HG02798 (cell line): ENCODE measurements around the gene SCYL3.
"Not testable (repeated sequence)": the region's sequence is repeated elsewhere in the genome, so short reads cannot be mapped to it uniquely, and the experiment has no call there.

Experiments used
- ATAC-seq: cut with Tn5 transposase; IDR thresholded peaks from one replicate; pipeline ENCODE4 v1.9.1; 2021; ENCODE audit warnings: mild to moderate bottlenecking; ENCODE audit not compliant: unreplicated experiment, poor library complexity

SCYL3 gene

GRCh38 chr1:169873582-169874199, 20.0 kb downstream of the SCYL3 start:
- no peak for ATAC-seq

- no peak for ATAC-seq
Observed at GRCh38 chr1:169872906-169873305, 20.8 kb downstream of the SCYL3 start.

- ATAC-seq, result not testable (repeated sequence)
Observed at GRCh38 chr1:169871988-169872387, 21.7 kb downstream of the SCYL3 start.

- ATAC-seq, result no peak
Observed at GRCh38 chr1:169869426-169869825, 24.3 kb downstream of the SCYL3 start.

GRCh38 chr1:169868978-169869377, 24.7 kb downstream of the SCYL3 start:
- ATAC-seq, result no peak

DNA sequence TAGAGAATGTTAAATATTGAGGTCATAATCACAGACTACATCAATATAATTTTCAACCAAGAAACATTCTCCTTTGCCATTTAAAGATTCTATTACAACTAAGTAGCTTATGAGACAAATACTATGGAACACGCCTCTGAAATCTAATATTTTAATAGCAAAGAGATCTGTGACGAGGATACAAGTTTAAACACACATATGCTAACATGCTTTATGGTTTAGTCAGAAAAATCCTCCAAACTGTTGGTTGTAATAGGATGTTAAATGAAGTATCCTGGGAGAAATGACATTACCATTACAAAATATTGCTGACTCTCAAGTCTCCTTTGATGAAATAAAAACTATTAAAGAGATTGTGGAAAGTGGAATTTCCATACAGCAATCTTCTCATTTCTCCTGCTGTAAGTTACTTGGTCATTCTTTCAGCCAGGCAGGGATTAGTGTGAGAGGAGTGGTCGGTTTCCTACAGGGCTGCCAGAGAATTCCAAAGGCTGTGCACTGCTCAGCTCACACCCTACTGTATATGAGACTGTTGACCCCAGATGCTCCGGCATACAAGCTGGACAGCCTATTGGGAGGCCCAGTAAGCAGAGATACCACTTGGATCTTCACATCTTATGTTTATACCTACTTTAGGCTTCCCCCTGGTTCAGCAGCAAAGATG, 26.6 kb downstream of the SCYL3 start:
- no peak for ATAC-seq

DNA sequence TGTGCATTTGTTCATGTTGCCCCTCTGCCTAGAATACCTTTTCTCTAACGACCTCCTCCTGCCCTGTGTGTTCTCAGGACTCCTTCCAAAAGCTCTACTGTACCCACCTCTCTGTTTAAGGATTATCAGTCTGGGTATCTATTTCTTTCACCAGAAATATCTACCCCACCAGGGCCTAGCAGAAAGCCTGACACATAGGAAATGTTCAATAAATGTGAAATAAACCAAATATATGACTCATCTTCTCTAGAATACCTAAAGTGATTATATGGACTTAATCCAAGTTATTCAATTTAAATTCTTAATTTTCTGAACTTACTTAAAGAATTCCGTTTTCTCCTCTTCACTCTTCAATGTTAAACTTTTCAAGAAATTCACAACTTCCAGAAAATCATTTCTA, 27.1 kb downstream of the SCYL3 start:
- ATAC-seq, result no peak

GRCh38 chr1:169864531-169864930, 29.2 kb downstream of the SCYL3 start:
- ATAC-seq, result not testable (repeated sequence)

GRCh38 chr1:169860750-169861149, 32.9 kb downstream of the SCYL3 start:
- ATAC-seq, result no peak

DNA sequence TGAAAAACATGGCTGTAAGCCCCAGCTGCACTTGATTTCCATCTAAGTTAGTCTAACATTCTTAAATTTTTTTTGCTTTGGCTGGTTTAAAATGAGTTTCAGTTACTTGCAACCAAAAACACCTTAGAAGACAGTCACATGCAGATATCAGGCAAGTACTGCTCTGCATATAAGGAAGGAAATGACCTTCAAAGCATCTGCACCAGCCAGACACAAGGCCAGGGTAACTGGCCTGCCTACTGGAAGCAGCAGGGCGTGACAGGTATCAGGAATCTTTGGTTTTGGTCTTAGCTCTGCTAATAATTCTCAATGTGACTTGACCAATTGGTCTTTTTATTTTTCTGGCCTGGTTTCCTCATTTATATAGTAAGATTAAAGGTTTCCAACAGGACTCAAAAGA, 33.5 kb downstream of the SCYL3 start:
- ATAC-seq, result no peak

GRCh38 chr1:169859001-169859400, 34.7 kb downstream of the SCYL3 start:
- no peak for ATAC-seq

GRCh38 chr1:169858467-169858866, 35.2 kb downstream of the SCYL3 start:
- no peak for ATAC-seq

DNA sequence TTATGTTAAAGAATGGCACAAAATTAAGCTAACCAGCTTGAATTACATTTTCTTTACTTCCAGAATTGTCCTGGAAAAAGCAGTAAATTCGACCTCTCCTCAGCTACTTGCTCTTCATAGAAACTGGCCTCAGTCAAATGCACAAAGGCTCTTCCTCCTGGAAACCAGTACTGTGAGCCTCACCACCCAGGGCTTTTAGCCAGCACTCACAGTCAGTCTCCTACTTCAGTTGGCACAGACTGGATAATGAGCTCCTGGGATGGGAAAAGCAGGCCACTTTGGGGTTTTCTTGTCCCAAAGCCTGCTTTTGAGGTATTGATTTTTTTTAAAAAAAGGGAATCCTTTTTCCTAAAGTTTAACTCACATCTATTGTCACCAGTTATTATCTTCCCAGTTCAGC, 40.4 kb downstream of the SCYL3 start:
- no peak for ATAC-seq

- no peak for ATAC-seq
Observed at GRCh38 chr1:169849346-169850022, 44.2 kb downstream of the SCYL3 start.

DNA sequence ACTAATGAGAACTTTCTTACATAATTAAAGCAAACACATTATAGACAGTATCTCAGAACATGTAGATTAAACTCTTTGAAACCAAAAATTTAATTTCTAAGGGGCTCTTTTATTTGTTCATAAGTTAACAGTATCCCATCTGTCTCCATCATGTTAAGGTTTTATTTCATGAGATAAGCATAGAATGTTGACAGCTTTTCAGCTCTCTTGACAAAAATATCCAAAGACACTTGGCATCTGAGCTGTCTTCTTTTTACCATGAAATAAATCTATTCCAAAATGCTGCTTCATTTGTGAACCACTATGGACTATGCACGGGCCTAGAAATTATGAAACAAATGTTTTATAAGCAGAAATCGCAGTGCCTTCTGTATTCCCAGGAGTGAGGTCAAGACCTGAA, 45.2 kb downstream of the SCYL3 start:
- no peak for ATAC-seq

DNA sequence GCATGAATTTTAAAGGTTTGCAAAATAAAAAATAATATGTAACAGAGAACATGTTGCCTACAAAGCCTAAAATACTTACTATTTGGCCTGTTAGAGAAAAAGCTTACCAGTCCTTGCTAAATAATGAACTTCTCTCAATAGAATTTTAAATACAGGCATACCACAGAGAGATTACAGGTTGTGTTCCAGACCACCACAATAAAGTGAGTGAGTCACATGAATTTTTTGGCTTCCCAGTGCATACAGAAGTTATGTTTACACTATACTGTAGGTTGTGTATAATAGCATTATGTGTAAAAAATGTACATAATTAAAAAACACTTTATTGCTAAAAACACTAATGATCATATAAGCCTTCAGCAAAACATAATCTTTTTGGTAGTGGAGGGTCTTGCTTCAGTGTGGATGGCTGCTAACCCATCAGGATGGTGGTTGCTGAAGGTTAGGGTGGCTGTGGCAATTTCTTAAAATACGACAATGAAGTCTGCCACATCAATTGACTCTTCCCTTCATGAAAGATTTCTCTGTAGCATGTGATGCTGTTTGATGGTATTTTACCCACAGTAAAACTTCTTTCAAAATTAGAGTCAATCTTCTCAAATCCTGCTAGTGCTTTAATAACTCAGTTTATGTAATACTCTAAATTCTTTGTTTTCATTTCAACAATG, 48.6 kb downstream of the SCYL3 start:
- no peak for ATAC-seq

DNA sequence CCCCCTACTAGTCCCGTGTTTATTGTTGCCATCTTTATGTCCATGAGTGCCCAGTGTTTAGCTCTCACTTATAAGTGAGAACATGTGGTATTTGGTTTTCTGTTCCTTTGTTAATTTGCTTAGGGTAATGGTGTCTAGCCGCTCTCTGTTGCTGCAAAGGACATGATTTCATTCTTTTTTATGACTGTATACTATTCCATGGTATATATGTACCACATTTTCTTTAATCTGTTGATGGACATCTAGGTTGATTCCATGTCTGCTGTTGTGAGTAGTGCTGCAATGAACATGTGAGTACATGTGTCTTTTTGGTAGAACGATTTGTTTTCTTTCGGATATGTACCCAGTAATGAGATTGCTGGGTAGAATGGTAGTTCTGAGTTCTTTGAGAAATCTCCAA, 54.8 kb downstream of the SCYL3 start:
- no peak for ATAC-seq

DNA sequence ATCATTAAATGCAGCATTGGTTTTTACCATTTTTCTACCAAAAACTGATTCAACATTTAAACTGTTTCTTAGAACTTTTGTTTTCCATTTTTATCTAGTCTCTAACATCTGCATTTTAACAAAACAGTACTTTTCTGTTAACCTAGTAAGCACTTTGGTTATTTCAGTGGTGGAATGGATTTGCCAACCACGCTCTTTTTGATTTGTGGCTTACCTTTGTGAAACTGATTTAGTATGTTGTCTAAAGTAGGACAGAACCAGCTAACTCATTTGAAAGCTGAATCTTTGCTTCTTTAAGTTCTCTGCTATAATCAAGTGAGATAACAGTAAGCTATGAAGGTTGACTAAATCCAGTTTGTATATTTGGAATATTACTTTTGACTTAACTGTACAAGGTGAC, 57.5 kb downstream of the SCYL3 start:
- ATAC-seq, result no peak

GRCh38 chr1:169835647-169836046, 58.0 kb downstream of the SCYL3 start:
- ATAC-seq, result no peak

DNA sequence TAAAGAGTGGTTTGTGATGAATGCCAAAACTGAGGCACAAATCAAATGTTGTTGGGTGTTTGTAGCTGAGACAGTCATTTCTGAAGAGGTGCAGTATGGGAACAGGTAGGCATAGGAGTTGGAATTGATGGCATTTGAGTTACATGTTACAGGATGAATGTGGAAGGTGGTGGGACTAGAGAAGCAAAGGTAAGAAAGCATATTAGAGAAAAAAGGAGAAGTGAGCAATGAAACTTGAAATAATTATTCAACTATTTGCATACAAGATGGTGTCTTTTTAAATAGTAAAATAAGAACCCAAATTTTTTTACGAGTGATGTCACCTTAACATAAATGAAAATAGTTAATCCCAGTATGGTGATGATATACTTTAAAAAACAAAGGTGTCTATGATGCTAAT, 58.8 kb downstream of the SCYL3 start:
- ATAC-seq, result no peak

GRCh38 chr1:169833179-169833901, 60.4 kb downstream of the SCYL3 start:
- ATAC-seq, result no peak
